8988T (cell line): ENCODE measurements around the gene HIPK2.

Source experiments
- DNase-seq: peaks from one replicate; pipeline ENCODE4 v3.0.0; 2011

HIPK2 gene

GRCh38 chr7:139733751-139734150 is 44.0 kb downstream of the HIPK2 start:
- no peak for DNase-seq

- no peak for DNase-seq
These were observed 45.2 kb downstream of the HIPK2 start for GRCh38 chr7:139732471-139733167.

- no peak for DNase-seq
These were observed 45.9 kb downstream of the HIPK2 start for GRCh38 chr7:139731802-139732470.

- no peak for DNase-seq
These were observed 46.8 kb downstream of the HIPK2 start for GRCh38 chr7:139730746-139731612.

- no peak for DNase-seq
These were observed 49.6 kb downstream of the HIPK2 start for GRCh38 chr7:139728203-139728602.

- DNase-seq = no peak
These were observed 50.6 kb downstream of the HIPK2 start for GRCh38 chr7:139727151-139727705.

GRCh38 chr7:139726485-139726869 is 51.3 kb downstream of the HIPK2 start:
- no peak for DNase-seq

- DNase-seq = no peak
These were observed 51.8 kb downstream of the HIPK2 start for GRCh38 chr7:139725858-139726484.

- no peak for DNase-seq
These were observed 52.7 kb downstream of the HIPK2 start for GRCh38 chr7:139725077-139725476.

- DNase-seq = no peak
These were observed 55.2 kb downstream of the HIPK2 start for GRCh38 chr7:139722604-139723003.

- DNase-seq = no peak
These were observed 56.0 kb downstream of the HIPK2 start for GRCh38 chr7:139721821-139722220.

GRCh38 chr7:139721417-139721816 is 56.4 kb downstream of the HIPK2 start:
- DNase-seq = no peak

GRCh38 chr7:139720705-139721231 is 57.0 kb downstream of the HIPK2 start:
- DNase-seq = no peak

GRCh38 chr7:139720186-139720585 is 57.6 kb downstream of the HIPK2 start:
- no peak for DNase-seq

GRCh38 chr7:139718859-139719258 is 58.9 kb downstream of the HIPK2 start:
- DNase-seq = no peak

GRCh38 chr7:139718141-139718540 is 59.7 kb downstream of the HIPK2 start:
- DNase-seq = no peak

GRCh38 chr7:139716156-139716942 is 61.4 kb downstream of the HIPK2 start:
- DNase-seq = no peak

- DNase-seq = no peak
These were observed 62.5 kb downstream of the HIPK2 start for GRCh38 chr7:139715194-139715815.

GRCh38 chr7:139714163-139714901 is 63.5 kb downstream of the HIPK2 start:
- DNase-seq = no peak

- no peak for DNase-seq
These were observed 64.2 kb downstream of the HIPK2 start for GRCh38 chr7:139713526-139714162.
